ENCODE results near the gene KRTAP10-6.
"Not testable (repeated sequence)": the region's sequence is repeated elsewhere in the genome, so short reads cannot be mapped to it uniquely, and the experiment has no call there.

KRTAP10-6 gene

DNA sequence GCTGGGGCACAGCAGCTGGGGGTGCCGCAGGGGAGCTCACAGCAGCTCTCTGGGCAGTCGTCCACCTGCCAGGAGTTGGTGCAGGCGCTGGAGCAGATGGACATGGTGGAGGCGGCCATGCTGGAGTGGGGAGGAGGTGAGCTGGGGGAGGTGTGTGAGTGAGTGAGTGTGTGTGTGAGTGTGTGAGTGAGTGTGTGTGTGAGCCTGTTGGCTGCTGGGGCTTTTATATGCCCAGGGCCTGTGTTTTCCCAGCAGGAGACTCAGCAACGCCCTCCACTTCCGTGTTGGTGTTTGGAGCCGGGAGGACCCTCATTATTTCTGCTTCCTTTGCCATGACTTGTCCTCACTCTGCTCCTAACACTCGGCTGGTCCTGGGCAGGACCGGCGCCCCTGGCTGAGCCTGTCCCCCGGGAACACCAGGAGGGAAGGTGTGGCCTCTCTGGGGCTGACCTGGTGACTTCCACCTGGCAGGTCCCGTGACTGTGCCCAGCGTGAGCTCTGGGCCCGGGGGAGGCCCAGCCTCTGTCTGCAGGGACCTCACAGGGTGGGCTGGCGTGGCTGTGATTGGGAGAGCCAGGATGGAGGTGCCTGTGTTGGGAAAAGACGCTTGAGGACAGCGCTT, 40.9 kb downstream of the KRTAP10-6 start, which contains the start of gene KRTAP10-2:
Gene KRTAP10-2 (minus strand): TSS at position 166 of the 622 bp plus-strand sequence. CDS start 47 bp downstream, at position 119.
- peaks cover 22 to 56% (median 46%) of the 10 kb centered on the region in 5 donors for H3K27me3 ChIP-seq (ENCODE audit: control insufficient read depth in 5 of 5, insufficient read depth in 4 of 5, low read length in 5 of 5)
- no peaks in the 10 kb centered on the region for H3K4me1 ChIP-seq (ENCODE audit: control insufficient read depth in 5 of 5, insufficient read depth in 5 of 5, low read length in 5 of 5)
- no peak within 1 kb of the TSS for H3K4me3 ChIP-seq (ENCODE audit: low read depth in 1 of 5, low read length in 5 of 5)

DNA sequence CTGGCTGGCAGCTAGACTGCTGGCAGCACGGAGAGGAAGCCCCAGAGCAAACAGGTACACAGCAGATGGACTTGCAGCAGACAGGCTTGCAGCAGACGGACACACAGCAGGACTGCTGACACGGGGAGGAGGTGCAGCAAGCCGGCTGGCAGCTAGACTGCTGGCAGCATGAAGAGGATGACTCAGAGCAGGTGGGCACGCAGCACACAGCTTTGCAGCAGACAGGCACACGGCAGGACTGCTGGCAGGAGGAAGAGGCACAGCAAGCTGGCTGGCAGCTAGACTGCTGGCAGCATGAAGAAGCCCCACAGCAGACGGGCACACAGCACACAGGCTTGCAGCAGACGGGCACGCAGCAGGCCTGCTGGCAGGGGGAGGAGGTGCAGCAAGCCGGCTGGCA, 41.5 kb downstream of the KRTAP10-6 start:
- H3K27me3 ChIP-seq (ENCODE audit: control insufficient read depth in 5 of 5, insufficient read depth in 4 of 5, low read length in 5 of 5), result peaks cover 22 to 55% (median 43%) of the 10 kb centered on the region in 5 donors
- no peak overlapping the region for H3K4me3 ChIP-seq (ENCODE audit: low read depth in 1 of 5, low read length in 5 of 5)
- H3K9me3 ChIP-seq (ENCODE audit: control insufficient read depth in 5 of 5, low read length in 5 of 5), result peaks cover 0 to 9% (median 4%) of the 10 kb centered on the region in 5 donors
- H3K36me3 ChIP-seq (ENCODE audit: control insufficient read depth in 5 of 5, insufficient read depth in 5 of 5, low read length in 5 of 5), result no peaks in the 10 kb centered on the region
- no peak overlapping the region for H3K9ac ChIP-seq (ENCODE audit: low read length in 5 of 5)
- H3K4me1 ChIP-seq (ENCODE audit: control insufficient read depth in 5 of 5, insufficient read depth in 5 of 5, low read length in 5 of 5), result no peaks in the 10 kb centered on the region
- no peak overlapping the region for H3K27ac ChIP-seq (ENCODE audit: low read depth, low read length)

More for the DNA sequence above, 40.9 kb downstream of the KRTAP10-6 start, which contains the start of gene KRTAP10-2:
- peaks cover 0 to 5% (median 4%) of the 10 kb centered on the region in 5 donors for H3K9me3 ChIP-seq (ENCODE audit: control insufficient read depth in 5 of 5, low read length in 5 of 5)
- no peak within 1 kb of the TSS for H3K9ac ChIP-seq (ENCODE audit: low read length in 5 of 5)
- H3K27ac ChIP-seq (ENCODE audit: low read depth, low read length), result no peak within 1 kb of the TSS
- H3K36me3 ChIP-seq (ENCODE audit: control insufficient read depth in 5 of 5, insufficient read depth in 5 of 5, low read length in 5 of 5), result no peaks in the 10 kb centered on the region

DNA sequence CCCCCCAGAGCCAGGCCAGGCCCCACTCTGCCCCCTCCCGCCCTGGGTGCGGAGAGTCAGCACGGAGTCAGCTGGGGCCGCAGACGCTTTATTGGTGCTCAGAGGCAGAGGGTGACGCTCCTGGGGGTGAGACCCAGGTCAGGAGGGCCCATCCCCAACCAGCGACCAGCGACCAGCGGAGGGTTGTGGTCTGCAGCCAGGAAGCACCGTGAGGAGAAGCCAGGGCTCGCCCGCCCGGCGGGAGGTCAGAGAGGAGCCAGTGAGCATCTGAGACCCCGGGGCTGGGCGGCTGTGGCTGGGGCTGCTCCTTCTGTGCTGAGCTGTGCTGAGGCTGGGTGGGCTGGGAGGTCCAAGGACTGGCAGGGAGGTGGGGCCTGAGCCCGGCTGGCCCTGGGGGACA, 42.0 kb downstream of the KRTAP10-6 start:
- not testable (repeated sequence) for H3K36me3 ChIP-seq (ENCODE audit: control insufficient read depth in 5 of 5, insufficient read depth in 5 of 5, low read length in 5 of 5); H3K9me3 ChIP-seq (ENCODE audit: control insufficient read depth in 5 of 5, low read length in 5 of 5); H3K4me3 ChIP-seq (ENCODE audit: low read depth in 1 of 5, low read length in 5 of 5); H3K9ac ChIP-seq (ENCODE audit: low read length in 5 of 5); H3K4me1 ChIP-seq (ENCODE audit: control insufficient read depth in 5 of 5, insufficient read depth in 5 of 5, low read length in 5 of 5); H3K27ac ChIP-seq (ENCODE audit: low read depth, low read length)
- peaks cover 22 to 51% (median 38%) of the 10 kb centered on the region in 5 donors for H3K27me3 ChIP-seq (ENCODE audit: control insufficient read depth in 5 of 5, insufficient read depth in 4 of 5, low read length in 5 of 5)

DNA sequence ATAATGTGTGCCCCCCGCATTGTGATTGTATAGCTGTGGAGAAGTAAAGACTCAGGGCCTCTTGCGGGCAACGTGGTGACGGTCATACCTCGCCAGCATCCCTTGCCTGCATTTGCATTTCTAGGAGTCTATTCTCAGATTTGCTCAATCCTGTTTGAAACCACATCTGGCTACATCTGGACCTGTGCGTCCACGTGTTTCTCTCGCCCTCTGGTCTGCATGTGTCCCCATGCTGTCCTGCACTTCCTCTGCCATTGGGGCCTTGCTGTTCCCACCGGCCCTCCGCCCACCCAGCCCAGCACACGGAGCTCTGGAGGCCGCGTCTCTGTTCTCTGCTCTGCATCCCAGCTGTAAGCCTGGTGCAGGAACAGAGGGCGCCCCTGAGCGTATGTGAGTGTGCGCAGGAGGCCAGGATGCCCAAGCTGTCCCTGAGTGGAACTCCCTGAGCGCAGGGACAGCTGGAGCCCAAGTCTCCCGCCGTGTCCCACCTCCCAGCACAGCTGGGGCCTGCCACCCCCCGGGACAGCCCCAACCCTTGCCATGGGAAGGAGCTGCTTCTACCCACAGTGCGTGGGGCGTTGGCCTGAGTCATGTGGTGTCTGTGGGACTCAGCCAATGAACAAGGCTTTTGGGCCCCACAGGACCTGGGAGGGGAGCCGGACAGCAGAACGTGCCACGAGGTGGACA, 42.6 kb downstream of the KRTAP10-6 start:
- peaks cover 0 to 9% (median 4%) of the 10 kb centered on the region in 5 donors for H3K9me3 ChIP-seq (ENCODE audit: control insufficient read depth in 5 of 5, low read length in 5 of 5)
- no peak overlapping the region for H3K4me3 ChIP-seq (ENCODE audit: low read depth in 1 of 5, low read length in 5 of 5)
- peaks cover 21 to 49% (median 35%) of the 10 kb centered on the region in 5 donors for H3K27me3 ChIP-seq (ENCODE audit: control insufficient read depth in 5 of 5, insufficient read depth in 4 of 5, low read length in 5 of 5)
- H3K9ac ChIP-seq (ENCODE audit: low read length in 5 of 5), result no peak overlapping the region
- no peaks in the 10 kb centered on the region for H3K4me1 ChIP-seq (ENCODE audit: control insufficient read depth in 5 of 5, insufficient read depth in 5 of 5, low read length in 5 of 5)
- no peak overlapping the region for H3K27ac ChIP-seq (ENCODE audit: low read depth, low read length)
- no peaks in the 10 kb centered on the region for H3K36me3 ChIP-seq (ENCODE audit: control insufficient read depth in 5 of 5, insufficient read depth in 5 of 5, low read length in 5 of 5)

DNA sequence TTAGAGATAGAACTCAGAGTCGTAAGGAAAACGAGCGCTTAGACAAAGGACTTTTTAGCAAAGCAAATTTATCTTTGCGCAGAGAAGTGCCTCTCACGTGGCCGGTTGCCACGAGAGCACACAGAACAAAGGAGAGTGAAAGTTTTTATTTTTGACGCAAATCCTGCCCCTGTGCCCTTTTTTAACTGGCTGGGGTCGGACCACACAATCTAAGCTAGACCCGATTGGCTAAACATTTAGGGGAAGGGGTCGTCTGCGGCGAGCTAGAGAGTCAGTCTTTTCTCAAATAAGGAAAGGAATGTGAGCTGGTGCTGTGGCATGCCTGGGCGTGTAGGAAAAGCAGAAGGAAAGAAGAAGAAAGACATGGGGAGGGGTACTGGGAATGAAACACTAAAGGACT, 43.4 kb downstream of the KRTAP10-6 start:
- Histone ChIP-seq H3K9me3 (ENCODE audit: control insufficient read depth in 5 of 5, low read length in 5 of 5) (peaks cover 0 to 9% (median 2%) of the 10 kb centered on the region in 5 donors), H3K27ac (ENCODE audit: low read depth, low read length) (no peak overlapping the region), H3K36me3 (ENCODE audit: control insufficient read depth in 5 of 5, insufficient read depth in 5 of 5, low read length in 5 of 5) (no peaks in the 10 kb centered on the region), H3K4me1 (ENCODE audit: control insufficient read depth in 5 of 5, insufficient read depth in 5 of 5, low read length in 5 of 5) (no peaks in the 10 kb centered on the region), H3K9ac (ENCODE audit: low read length in 5 of 5) (no peak overlapping the region), H3K4me3 (ENCODE audit: low read depth in 1 of 5, low read length in 5 of 5) (no peak overlapping the region), H3K27me3 (ENCODE audit: control insufficient read depth in 5 of 5, insufficient read depth in 4 of 5, low read length in 5 of 5) (peaks cover 18 to 43% (median 32%) of the 10 kb centered on the region in 5 donors)

DNA sequence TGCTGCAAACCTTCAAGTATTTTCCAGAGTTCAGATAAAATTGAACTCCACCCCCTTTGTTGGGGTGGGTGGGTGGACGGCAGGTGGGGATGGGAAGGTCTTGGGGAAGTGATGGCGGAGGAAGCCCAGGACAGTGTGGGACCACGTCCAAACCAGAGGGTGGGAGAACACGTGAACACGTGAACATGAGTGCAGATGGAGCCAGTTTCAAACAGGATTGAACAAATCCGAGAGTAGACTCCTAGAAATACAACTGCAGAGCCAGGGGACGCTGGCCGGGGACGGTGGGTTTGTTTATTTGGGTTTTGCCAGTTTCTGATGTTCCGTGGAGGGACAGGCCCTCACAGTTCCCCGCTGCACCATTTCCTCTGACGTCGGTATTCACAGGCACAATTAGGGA, 43.9 kb downstream of the KRTAP10-6 start:
- Histone ChIP-seq H3K27ac (ENCODE audit: low read depth, low read length) (no peak overlapping the region), H3K9me3 (ENCODE audit: control insufficient read depth in 5 of 5, low read length in 5 of 5) (peaks cover 0 to 9% (median 2%) of the 10 kb centered on the region in 5 donors), H3K4me3 (ENCODE audit: low read depth in 1 of 5, low read length in 5 of 5) (no peak overlapping the region), H3K9ac (ENCODE audit: low read length in 5 of 5) (no peak overlapping the region), H3K36me3 (ENCODE audit: control insufficient read depth in 5 of 5, insufficient read depth in 5 of 5, low read length in 5 of 5) (no peaks in the 10 kb centered on the region), H3K27me3 (ENCODE audit: control insufficient read depth in 5 of 5, insufficient read depth in 4 of 5, low read length in 5 of 5) (peaks cover 16 to 40% (median 32%) of the 10 kb centered on the region in 5 donors), H3K4me1 (ENCODE audit: control insufficient read depth in 5 of 5, insufficient read depth in 5 of 5, low read length in 5 of 5) (no peaks in the 10 kb centered on the region)

DNA sequence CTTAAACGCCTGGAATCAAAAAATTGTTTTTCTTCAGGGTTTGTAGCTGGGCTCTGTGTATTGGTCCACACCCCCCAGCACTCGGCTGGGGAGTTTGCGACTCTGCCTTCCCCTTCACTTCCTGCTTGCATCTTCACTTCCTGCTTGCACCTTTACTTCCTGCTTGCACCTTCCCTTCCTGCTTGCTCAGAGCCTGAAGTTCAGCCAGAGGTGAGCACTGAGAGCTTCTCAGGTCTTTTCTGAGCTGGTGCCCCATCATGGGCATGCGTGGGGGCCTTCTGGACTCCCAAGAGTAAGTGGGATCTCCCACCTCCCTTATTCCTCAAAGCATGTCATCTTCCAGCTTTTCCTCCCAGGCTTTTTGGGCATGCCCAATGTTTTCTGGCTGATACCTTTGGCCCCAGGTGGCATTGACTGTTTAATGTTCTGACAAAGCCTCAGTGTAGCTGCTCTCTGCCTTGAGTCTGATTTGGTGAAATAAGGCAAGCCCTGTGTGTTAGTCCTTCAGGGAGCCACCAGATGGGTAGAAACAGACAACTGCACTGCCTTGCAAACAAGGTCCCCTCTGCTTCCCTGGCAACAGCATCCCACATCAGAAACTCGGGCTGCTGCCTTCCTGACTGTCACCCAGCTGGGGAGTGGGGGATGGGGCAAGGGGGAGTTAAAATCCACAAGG, 44.5 kb downstream of the KRTAP10-6 start:
- H3K9me3 ChIP-seq (ENCODE audit: control insufficient read depth in 5 of 5, low read length in 5 of 5), result peaks cover 0 to 9% (median 4%) of the 10 kb centered on the region in 5 donors
- H3K36me3 ChIP-seq (ENCODE audit: control insufficient read depth in 5 of 5, insufficient read depth in 5 of 5, low read length in 5 of 5), result no peaks in the 10 kb centered on the region
- H3K9ac ChIP-seq (ENCODE audit: low read length in 5 of 5), result no peak overlapping the region
- H3K4me1 ChIP-seq (ENCODE audit: control insufficient read depth in 5 of 5, insufficient read depth in 5 of 5, low read length in 5 of 5), result no peaks in the 10 kb centered on the region
- no peak overlapping the region for H3K27ac ChIP-seq (ENCODE audit: low read depth, low read length)
- no peak overlapping the region for H3K4me3 ChIP-seq (ENCODE audit: low read depth in 1 of 5, low read length in 5 of 5)
- H3K27me3 ChIP-seq (ENCODE audit: control insufficient read depth in 5 of 5, insufficient read depth in 4 of 5, low read length in 5 of 5), result peaks cover 16 to 40% (median 29%) of the 10 kb centered on the region in 5 donors

DNA sequence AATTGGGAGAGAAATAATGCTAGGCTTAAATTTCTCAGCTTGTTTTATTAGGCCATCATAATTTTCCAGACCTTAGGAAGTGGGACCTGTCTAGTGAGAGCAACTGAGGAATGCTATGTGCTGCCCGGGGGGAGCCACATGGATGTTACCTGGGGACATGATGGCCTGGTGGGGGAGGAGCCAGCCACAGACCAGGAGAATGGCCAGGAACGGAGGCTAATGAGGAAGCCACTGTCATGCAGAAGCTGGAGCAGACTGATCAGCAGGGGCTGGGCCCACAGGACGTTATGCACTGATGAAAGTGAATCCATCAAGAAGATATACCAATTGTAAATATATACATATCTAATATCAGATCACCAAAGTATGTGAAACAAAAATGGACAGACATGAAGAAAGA, 47.7 kb downstream of the KRTAP10-6 start:
- H3K9me3 ChIP-seq (ENCODE audit: control insufficient read depth in 5 of 5, low read length in 5 of 5), result peaks cover 0 to 11% (median 8%) of the 10 kb centered on the region in 5 donors
- no peaks in the 10 kb centered on the region for H3K4me1 ChIP-seq (ENCODE audit: control insufficient read depth in 5 of 5, insufficient read depth in 5 of 5, low read length in 5 of 5)
- no peak overlapping the region for H3K27ac ChIP-seq (ENCODE audit: low read depth, low read length)
- no peak overlapping the region for H3K9ac ChIP-seq (ENCODE audit: low read length in 5 of 5)
- H3K36me3 ChIP-seq (ENCODE audit: control insufficient read depth in 5 of 5, insufficient read depth in 5 of 5, low read length in 5 of 5), result no peaks in the 10 kb centered on the region
- H3K27me3 ChIP-seq (ENCODE audit: control insufficient read depth in 5 of 5, insufficient read depth in 4 of 5, low read length in 5 of 5), result peaks cover 8 to 24% (median 14%) of the 10 kb centered on the region in 5 donors
- no peak overlapping the region for H3K4me3 ChIP-seq (ENCODE audit: low read depth in 1 of 5, low read length in 5 of 5)

DNA sequence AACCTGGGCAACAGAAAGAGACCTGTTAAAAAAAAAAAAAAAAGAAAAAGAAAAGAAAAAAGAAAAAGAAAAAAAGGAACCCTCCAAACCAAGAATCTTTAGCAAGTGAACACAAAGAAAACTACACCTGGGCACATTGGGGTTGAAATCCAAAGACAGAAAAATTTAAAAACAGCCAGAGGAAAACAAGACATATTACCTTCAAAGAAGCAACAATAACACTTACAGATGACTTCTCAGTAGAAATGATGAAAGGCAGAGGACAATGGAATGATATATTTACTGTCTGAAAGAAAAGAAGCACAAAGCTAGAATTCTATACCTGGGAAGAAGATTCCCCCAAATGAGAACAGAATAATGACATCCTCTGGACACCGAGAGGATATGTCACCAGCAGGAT, 49.6 kb downstream of the KRTAP10-6 start:
- H3K27me3 ChIP-seq (ENCODE audit: control insufficient read depth in 5 of 5, insufficient read depth in 4 of 5, low read length in 5 of 5), result peaks cover 3 to 10% (median 9%) of the 10 kb centered on the region in 5 donors
- peaks cover 0 to 11% (median 8%) of the 10 kb centered on the region in 5 donors for H3K9me3 ChIP-seq (ENCODE audit: control insufficient read depth in 5 of 5, low read length in 5 of 5)
- H3K36me3 ChIP-seq (ENCODE audit: control insufficient read depth in 5 of 5, insufficient read depth in 5 of 5, low read length in 5 of 5), result no peaks in the 10 kb centered on the region
- H3K4me1 ChIP-seq (ENCODE audit: control insufficient read depth in 5 of 5, insufficient read depth in 5 of 5, low read length in 5 of 5), result no peaks in the 10 kb centered on the region
- no peak overlapping the region for H3K4me3 ChIP-seq (ENCODE audit: low read depth in 1 of 5, low read length in 5 of 5)
- no peak overlapping the region for H3K9ac ChIP-seq (ENCODE audit: low read length in 5 of 5)
- no peak overlapping the region for H3K27ac ChIP-seq (ENCODE audit: low read depth, low read length)
